Adrenal gland (tissue), 5 donors: ENCODE data around the gene IL10.

ENCODE experiments used
- CTCF ChIP-seq, 6 experiments: fragments of 450-650 bp in 4 of 6; fragments of 200-600 bp in 2 of 6; sonication (generic) in 1 of 6; IDR thresholded peaks; 1 replicate in 5 of 6; 2 replicates in 1 of 6; pipeline versions ENCODE4 v1.5.1 to v1.8.0; 2016 to 2021; ENCODE audit warnings: antibody characterized with exemption in 6 of 6, mild to moderate bottlenecking in 2 of 6, moderate library complexity in 1 of 6
- POLR2A ChIP-seq, 2 donors: fragments of 450-650 bp; IDR thresholded peaks; one replicate each; pipeline ENCODE4 v1.6.1; 2017; ENCODE audit warnings: antibody characterized with exemption in 2 of 2, mild to moderate bottlenecking in 2 of 2, moderate library complexity in 1 of 2
- donor health status: DM: no; HTN: no; CAD: no.

GRCh38 chr1:206770531-206771337 is 1.6 kb downstream of the IL10 start, which contains the start of gene IL19:
- TF ChIP-seq CTCF (IDR thresholded peaks at IDR 0.05) (no peak), POLR2A (IDR thresholded peaks at IDR 0.05) (peak in 1 of 2 donors; percentile 14)
